ENCODE data around the gene PLA2G4B. TPM values are rescaled to one million over a fixed set of nuclear protein-coding genes. Genes with fewer than 3 reads are reported as not detected.

Gene PLA2G4B
- total and polyA plus RNA-seq, 9 of the 15 experiments (the other 6 are each of a cell fraction or from before 2014, with no cell fraction given): 0.07 to 6.1 (median 2.8) TPM

GRCh38 chr15:41884458-41884857, 45.8 kb downstream of the PLA2G4B start (continued):
- TF ChIP-seq GMEB1 (CRISPR knock-in tag; IDR thresholded peaks at IDR 0.05) (no peak), BRCA1 (IDR thresholded peaks at IDR 0.05) (no peak), BRCA1 (CRISPR knock-in tag; IDR thresholded peaks at IDR 0.05) (no peak), ZNF282 (CRISPR knock-in tag; IDR thresholded peaks at IDR 0.05) (no peak), RAD51 (IDR thresholded peaks at IDR 0.05; ENCODE audit: borderline replicate concordance, low read depth) (no peak), POU5F1 (IDR thresholded peaks at IDR 0.05; ENCODE audit: borderline replicate concordance, low read depth, low read length, partially characterized antibody) (no peak), PCBP1 (IDR thresholded peaks at IDR 0.05; ENCODE audit: low read depth, low read length, poor library complexity, severe bottlenecking) (no peak), TCFL5 (CRISPR knock-in tag; conservative IDR thresholded peaks at IDR 0.05) (no peak), POLR2H (tag; IDR thresholded peaks at IDR 0.05; ENCODE audit: low read depth) (no peak)

GRCh38 chr15:41885321-41885720, 46.7 kb downstream of the PLA2G4B start:
- Histone ChIP-seq H3K4me1 (replicated peaks in 1 of 2; ENCODE audit: control insufficient read depth in 2 of 2, insufficient read depth in 2 of 2, low read length in 2 of 2) (peaks cover 2 to 27% of the 10 kb centered on the region in 2 experiments; a peak in 3 of 5 replicates), H3K9me3 (replicated peaks; ENCODE audit: control insufficient read depth, insufficient read depth, low read depth, low read length) (no peaks in the 10 kb centered on the region), H3K4me3 (no peak overlapping the region), H4K20me1 (replicated peaks; ENCODE audit: control insufficient read depth, insufficient read depth, low read length) (peaks cover 6% of the 10 kb centered on the region; the same call in 1 of the 2 replicates), H3K27me3 (ENCODE audit: control insufficient read depth in 2 of 2, insufficient read depth in 2 of 2, low read length in 2 of 2) (peaks cover 26 to 80% of the 10 kb centered on the region in 2 experiments; a peak in 4 of 5 replicates), H3K36me3 (ENCODE audit: control insufficient read depth, insufficient read depth, low read length) (no peaks in the 10 kb centered on the region), H3K27ac (ENCODE audit: extremely low read depth, low read depth, low read length) (no peak overlapping the region), H2AFZ (ENCODE audit: low read depth, low read length) (no peak overlapping the region), H3K9ac (ENCODE audit: insufficient read depth in 1 of 2, low read depth in 2 of 2, low read length in 2 of 2) (no peak overlapping the region), H3K4me2 (ENCODE audit: insufficient read depth, low read length) (no peak overlapping the region), H3K9me1 (ENCODE audit: control insufficient read depth, insufficient read depth, low read length) (no peaks in the 10 kb centered on the region), H3K79me2 (ENCODE audit: control insufficient read depth, insufficient read depth, low read length) (no peaks in the 10 kb centered on the region)
- BruUV-seq (replicated peaks): no TSS peak
- FAIRE-seq (no peak), DNase-seq (ENCODE audit: extremely low read depth in 1 of 4, low spot score in 3 of 4) (no peak), ATAC-seq (no peak)
- in situ Hi-C loops (cut with MboI) (no loop called here), intact Hi-C loops (cut with micrococcal nuclease) (no loop called here)
- ChIA-PET POLR2A (no interaction called here), CTCF (ENCODE audit: low intra/inter-chr PET ratio) (no interaction called here)
- TF ChIP-seq ZNF584 (CRISPR knock-in tag; IDR thresholded peaks at IDR 0.05; ENCODE audit: low read depth) (no peak), GMEB1 (CRISPR knock-in tag; IDR thresholded peaks at IDR 0.05) (no peak), MIER1 (IDR thresholded peaks at IDR 0.05; ENCODE audit: low read depth) (no peak), PCBP2 (IDR thresholded peaks at IDR 0.05; ENCODE audit: low read depth, low read length, poor library complexity, severe bottlenecking) (no peak), PML (IDR thresholded peaks at IDR 0.05; ENCODE audit: low read length) (no peak)
- TF ChIP-seq, protein P1, sequence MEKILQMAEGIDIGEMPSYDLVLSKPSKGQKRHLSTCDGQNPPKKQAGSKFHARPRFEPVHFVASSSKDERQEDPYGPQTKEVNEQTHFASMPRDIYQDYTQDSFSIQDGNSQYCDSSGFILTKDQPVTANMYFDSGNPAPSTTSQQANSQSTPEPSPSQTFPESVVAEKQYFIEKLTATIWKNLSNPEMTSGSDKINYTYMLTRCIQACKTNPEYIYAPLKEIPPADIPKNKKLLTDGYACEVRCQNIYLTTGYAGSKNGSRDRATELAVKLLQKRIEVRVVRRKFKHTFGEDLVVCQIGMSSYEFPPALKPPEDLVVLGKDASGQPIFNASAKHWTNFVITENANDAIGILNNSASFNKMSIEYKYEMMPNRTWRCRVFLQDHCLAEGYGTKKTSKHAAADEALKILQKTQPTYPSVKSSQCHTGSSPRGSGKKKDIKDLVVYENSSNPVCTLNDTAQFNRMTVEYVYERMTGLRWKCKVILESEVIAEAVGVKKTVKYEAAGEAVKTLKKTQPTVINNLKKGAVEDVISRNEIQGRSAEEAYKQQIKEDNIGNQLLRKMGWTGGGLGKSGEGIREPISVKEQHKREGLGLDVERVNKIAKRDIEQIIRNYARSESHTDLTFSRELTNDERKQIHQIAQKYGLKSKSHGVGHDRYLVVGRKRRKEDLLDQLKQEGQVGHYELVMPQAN (IDR thresholded peaks at IDR 0.05; ENCODE audit: borderline replicate concordance): no peak
- TF ChIP-seq, protein P2, sequence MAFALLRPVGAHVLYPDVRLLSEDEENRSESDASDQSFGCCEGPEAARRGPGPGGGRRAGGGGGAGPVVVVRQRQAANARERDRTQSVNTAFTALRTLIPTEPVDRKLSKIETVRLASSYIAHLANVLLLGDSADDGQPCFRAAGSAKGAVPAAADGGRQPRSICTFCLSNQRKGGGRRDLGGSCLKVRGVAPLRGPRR (CRISPR knock-in tag; IDR thresholded peaks at IDR 0.05): no peak

Data from K562 (cell line).